Left lobe of liver (tissue), 2 donors: ENCODE data around the gene INO80D. TPM values are rescaled to one million over a fixed set of nuclear protein-coding genes. Genes with fewer than 3 reads are reported as not detected.

Experiments used
- ATAC-seq: fragments of 200-7000 bp; cut with Tn5 transposase; one replicate; pipeline ENCODE4 v1.9.1; 2020; ENCODE audit warnings: mild to moderate bottlenecking, moderate library complexity
- DNase-seq: peaks from one replicate; pipeline ENCODE4 v3.0.0-alpha.2; 2020; ENCODE audit warnings: low spot score
- total RNA-seq: library from RNA; stranded (reverse); gene quantifications from one replicate; pipeline ENCODE4 v1.2.1, GENCODE V29; 2021
- donor health status: DM: no; HTN: no; CAD: no; lungs with moderate emphysema.
- donor health status: DM: no; HTN: yes; CAD: no.

INO80D gene
- total RNA-seq, 1 donor from 2014 or later: 7.9 TPM

DNA sequence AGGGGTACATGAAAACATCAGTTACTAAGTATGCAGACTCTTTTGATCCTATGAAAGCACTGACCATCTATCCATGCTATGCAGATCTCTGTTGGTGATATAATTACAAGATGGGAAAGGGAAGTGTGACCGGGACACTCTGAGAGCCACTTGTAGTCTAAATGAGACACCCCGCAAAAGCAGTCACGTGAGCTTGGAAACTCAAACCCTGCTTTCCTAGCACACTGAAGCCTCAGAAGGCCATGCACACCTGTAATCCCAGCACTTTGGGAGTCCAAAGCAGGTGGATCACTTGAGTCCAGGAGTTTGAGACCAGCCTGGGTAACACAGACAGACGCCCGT is 137.5 kb downstream of the INO80D start:
- no peak for DNase-seq
- no peak for ATAC-seq

DNA sequence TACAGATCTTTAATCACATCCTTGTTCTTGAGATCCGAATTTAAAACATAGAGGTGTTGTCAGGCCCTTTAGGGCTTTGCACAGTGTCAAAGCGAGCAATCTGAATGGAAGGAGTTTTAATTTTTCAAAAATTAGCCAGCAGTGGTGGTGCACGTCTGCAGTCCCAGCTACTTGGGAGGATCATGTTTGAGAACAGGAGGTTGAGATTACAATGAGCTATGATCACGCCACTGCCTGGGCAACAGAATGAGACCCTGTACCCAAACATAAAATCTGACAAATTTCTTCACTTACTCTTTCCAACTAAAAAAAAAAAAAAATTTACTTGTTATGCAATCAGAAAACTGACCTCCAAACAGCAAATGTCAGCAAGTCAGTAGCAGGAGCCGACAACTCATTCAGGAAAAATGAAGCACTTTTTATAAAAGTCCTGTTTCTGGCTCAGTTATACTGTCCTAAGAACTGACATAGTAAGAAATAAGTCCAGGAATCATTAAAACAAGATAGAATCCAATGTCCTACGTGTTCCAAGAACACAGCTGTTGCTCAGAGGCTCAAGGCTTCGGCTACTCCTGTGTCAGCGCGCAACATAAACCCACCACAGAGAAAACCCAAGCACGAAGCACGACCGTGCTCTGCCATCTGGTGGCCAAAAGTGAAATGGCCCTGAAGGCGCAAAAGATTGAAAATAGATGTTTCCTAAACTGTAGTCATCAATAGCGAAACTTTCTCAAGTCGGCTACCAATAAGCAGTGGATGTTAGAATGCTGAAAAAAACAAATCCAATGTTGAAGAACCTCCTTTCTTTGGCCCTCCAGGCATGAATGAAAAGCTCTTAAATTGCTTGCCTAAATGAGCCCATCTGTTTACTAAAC is 138.1 kb downstream of the INO80D start:
- DNase-seq (peak; percentile 75), ATAC-seq (peak; percentile 97)

DNA sequence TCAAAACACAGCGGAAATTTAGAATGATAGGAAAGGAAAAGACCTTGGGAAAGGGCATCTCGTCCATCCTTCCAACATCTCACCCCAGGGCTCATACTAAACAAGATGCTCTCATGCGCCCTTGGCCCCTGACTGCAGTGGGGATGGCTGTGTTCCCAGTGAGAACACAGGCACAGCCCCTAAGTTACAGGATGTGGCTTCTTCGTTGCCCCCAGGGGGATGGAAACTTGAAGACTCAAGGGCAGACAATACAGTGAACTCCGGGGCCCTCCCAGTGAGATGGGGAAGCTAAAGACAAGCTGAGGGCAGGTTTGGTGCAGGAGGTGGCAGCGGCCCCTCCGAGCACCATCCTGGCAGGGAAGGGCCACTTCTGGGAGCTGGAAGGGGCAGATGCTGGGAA is 139.7 kb downstream of the INO80D start:
- DNase-seq: no peak
- ATAC-seq: no peak

Other genes starting within 250 kb of the INO80D start
- gene NDUFS1, start 73.3 kb upstream of the INO80D start, total RNA-seq: 108 TPM
- gene EEF1B2, start 73.7 kb upstream of the INO80D start, total RNA-seq: 194 TPM
- gene ZDBF2, start 188.5 kb upstream of the INO80D start, total RNA-seq: 4.5 TPM